DND-41 (cell line): ENCODE measurements around the gene TRIM67.

Experiments used
- CTCF ChIP-seq: IDR thresholded peaks from 2 replicates; pipeline ENCODE4 v1.5.1; 2012; ENCODE audit warnings: borderline replicate concordance, low read length, moderate library complexity, mild to moderate bottlenecking; ENCODE audit not compliant: poor library complexity, severe bottlenecking; ENCODE audit errors: extremely low read depth
- EZH2 ChIP-seq: IDR thresholded peaks from 3 replicates; pipeline ENCODE4 v1.6.1; 2012; ENCODE audit warnings: borderline replicate concordance, low read depth, mild to moderate bottlenecking, moderate library complexity, low read length, inconsistent platforms; ENCODE audit not compliant: severe bottlenecking

DNA sequence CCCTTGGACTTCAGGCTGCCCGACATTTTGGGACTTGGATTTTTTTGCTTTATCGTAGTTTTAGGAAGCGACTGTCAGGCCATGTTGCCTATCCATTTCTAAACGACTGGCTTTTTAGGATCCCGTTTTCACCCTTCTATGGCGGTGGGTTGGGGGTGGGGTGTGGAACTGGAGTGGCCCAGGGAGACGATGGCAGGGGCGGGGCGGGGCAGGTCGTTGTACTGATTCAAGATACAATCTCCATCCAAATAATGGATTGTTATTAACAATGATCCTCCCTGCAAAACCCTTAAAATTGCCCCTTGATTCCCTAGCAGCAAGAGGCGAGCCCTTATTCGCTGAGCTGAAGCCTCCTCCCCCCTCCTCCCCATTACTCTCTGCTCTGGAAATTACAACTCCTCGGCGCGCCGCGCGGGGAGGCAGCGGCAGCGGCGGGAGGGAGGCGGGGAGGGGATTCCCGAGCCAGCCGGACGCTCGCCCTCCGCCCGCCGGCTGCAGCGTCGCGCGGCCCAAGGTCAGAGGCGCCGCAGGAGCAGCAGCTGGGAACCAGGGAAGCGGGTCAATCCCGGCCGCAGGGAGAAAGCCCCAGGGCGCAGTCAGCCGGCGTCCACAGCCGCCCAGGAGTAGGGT lies at the start of gene TRIM67:
- TF ChIP-seq CTCF = no peak
- TF ChIP-seq EZH2 = no peak
